ENCODE measurements around the gene KCTD2. TPM values are rescaled to one million over a fixed set of nuclear protein-coding genes. Genes with fewer than 3 reads are reported as not detected.

The KCTD2 gene
- total RNA-seq, 1 donor from 2014 or later, result 22.3 TPM

GRCh38 chr17:75098861-75099260 is 51.8 kb downstream of the KCTD2 start:
- Mint-ChIP-seq H3K4me1 (ENCODE audit: unreplicated experiment) (peaks cover 7% of the 10 kb centered on the region), H3K36me3 (ENCODE audit: unreplicated experiment) (no peaks in the 10 kb centered on the region), H3K9me3 (ENCODE audit: unreplicated experiment) (no peaks in the 10 kb centered on the region), H3K4me3 (ENCODE audit: unreplicated experiment) (no peak overlapping the region), H3K27me3 (ENCODE audit: unreplicated experiment) (no peaks in the 10 kb centered on the region), H3K27ac (ENCODE audit: unreplicated experiment) (no peak overlapping the region)
- no peak for DNase-seq (ENCODE audit: extremely low spot score, unreplicated experiment)
- no peak for TF ChIP-seq CTCF (IDR thresholded peaks at IDR 0.05)

GRCh38 chr17:75099881-75100595 is 53.0 kb downstream of the KCTD2 start:
- H3K4me1 Mint-ChIP-seq (ENCODE audit: unreplicated experiment), result peaks cover 7% of the 10 kb centered on the region
- H3K9me3 Mint-ChIP-seq (ENCODE audit: unreplicated experiment), result no peaks in the 10 kb centered on the region
- no peak overlapping the region for H3K4me3 Mint-ChIP-seq (ENCODE audit: unreplicated experiment)
- no peaks in the 10 kb centered on the region for H3K36me3 Mint-ChIP-seq (ENCODE audit: unreplicated experiment)
- no peak for DNase-seq (ENCODE audit: extremely low spot score, unreplicated experiment)
- TF ChIP-seq CTCF (IDR thresholded peaks at IDR 0.05), result no peak
- no peaks in the 10 kb centered on the region for H3K27me3 Mint-ChIP-seq (ENCODE audit: unreplicated experiment)
- no peak overlapping the region for H3K27ac Mint-ChIP-seq (ENCODE audit: unreplicated experiment)

DNA sequence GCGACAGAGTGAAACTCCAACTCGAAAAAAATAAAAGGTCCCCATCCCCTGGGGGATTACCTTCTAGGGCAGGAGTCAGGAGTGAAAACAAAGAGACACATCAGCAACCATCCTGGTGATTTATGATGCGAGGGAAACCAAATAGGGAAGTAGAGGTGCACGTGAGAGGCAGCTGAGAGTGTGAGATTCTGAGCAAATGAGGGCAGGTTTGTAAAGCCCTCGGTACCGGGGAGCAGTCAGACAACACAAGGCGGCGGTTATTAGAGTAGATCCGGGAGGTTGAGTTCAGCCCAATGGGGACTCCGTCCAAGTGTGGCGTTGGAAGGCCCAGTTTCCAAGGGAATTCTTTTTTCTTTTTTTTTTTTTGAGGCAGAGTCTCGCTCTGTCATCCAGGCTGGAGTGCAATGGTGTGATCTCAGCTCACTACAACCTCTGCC is 55.4 kb downstream of the KCTD2 start:
- H3K4me3 Mint-ChIP-seq (ENCODE audit: unreplicated experiment), result no peak overlapping the region
- no peak overlapping the region for H3K27ac Mint-ChIP-seq (ENCODE audit: unreplicated experiment)
- no peaks in the 10 kb centered on the region for H3K9me3 Mint-ChIP-seq (ENCODE audit: unreplicated experiment)
- no peaks in the 10 kb centered on the region for H3K27me3 Mint-ChIP-seq (ENCODE audit: unreplicated experiment)
- no peak for TF ChIP-seq CTCF (IDR thresholded peaks at IDR 0.05)
- peaks cover 2% of the 10 kb centered on the region for H3K36me3 Mint-ChIP-seq (ENCODE audit: unreplicated experiment)
- peaks cover 6% of the 10 kb centered on the region for H3K4me1 Mint-ChIP-seq (ENCODE audit: unreplicated experiment)
- no peak for DNase-seq (ENCODE audit: extremely low spot score, unreplicated experiment)

GRCh38 chr17:75103601-75104554 is 56.9 kb downstream of the KCTD2 start:
- Mint-ChIP-seq H3K27ac (ENCODE audit: unreplicated experiment) (no peak overlapping the region), H3K9me3 (ENCODE audit: unreplicated experiment) (no peaks in the 10 kb centered on the region), H3K4me1 (ENCODE audit: unreplicated experiment) (peaks cover 8% of the 10 kb centered on the region), H3K27me3 (ENCODE audit: unreplicated experiment) (no peaks in the 10 kb centered on the region), H3K36me3 (ENCODE audit: unreplicated experiment) (peaks cover 2% of the 10 kb centered on the region), H3K4me3 (ENCODE audit: unreplicated experiment) (no peak overlapping the region)
- no peak for DNase-seq (ENCODE audit: extremely low spot score, unreplicated experiment)
- no peak for TF ChIP-seq CTCF (IDR thresholded peaks at IDR 0.05)
